Measurements from ENCODE around the gene GABRG3. TPM values are rescaled to one million over a fixed set of nuclear protein-coding genes. Genes with fewer than 3 reads are reported as not detected.

The GABRG3 gene
- total and polyA plus RNA-seq, 9 of the 15 experiments (the other 6 are each of a cell fraction or from before 2014, with no cell fraction given) = 4.0 to 15.1 (median 11.2) TPM

- TF ChIP-seq HSF4 (CRISPR knock-in tag; IDR thresholded peaks at IDR 0.05; ENCODE audit: borderline replicate concordance) = no peak
- no peak for TF ChIP-seq FOS (IDR thresholded peaks at IDR 0.05; ENCODE audit: extremely low read depth, insufficient read length)
- no peak for TF ChIP-seq ZNF639 (CRISPR knock-in tag; conservative IDR thresholded peaks at IDR 0.05 in 1 of 2, IDR thresholded peaks at IDR 0.05 in 1 of 2)
- TF ChIP-seq MITF (IDR thresholded peaks at IDR 0.05) = no peak
Measured at GRCh38 chr15:27483124-27483523, 512.1 kb downstream of the GABRG3 start (continued).

- Histone ChIP-seq H3K9me1 (ENCODE audit: control insufficient read depth, insufficient read depth, low read length) (no peaks in the 10 kb centered on the region), H3K79me2 (ENCODE audit: control insufficient read depth, insufficient read depth, low read length) (no peaks in the 10 kb centered on the region), H3K4me3 (no peak overlapping the region), H4K20me1 (replicated peaks; ENCODE audit: control insufficient read depth, insufficient read depth, low read length) (no peaks in the 10 kb centered on the region), H3K27me3 (ENCODE audit: control insufficient read depth in 2 of 2, insufficient read depth in 2 of 2, low read length in 2 of 2) (no peaks in the 10 kb centered on the region), H3K4me1 (replicated peaks in 1 of 2; ENCODE audit: control insufficient read depth in 2 of 2, insufficient read depth in 2 of 2, low read length in 2 of 2) (peaks cover 0 to 1% of the 10 kb centered on the region in 2 experiments; a peak in 1 of 5 replicates), H3K36me3 (ENCODE audit: control insufficient read depth, insufficient read depth, low read length) (no peaks in the 10 kb centered on the region), H3K9me3 (replicated peaks; ENCODE audit: control insufficient read depth, insufficient read depth, low read depth, low read length) (no peaks in the 10 kb centered on the region), H3K27ac (ENCODE audit: extremely low read depth, low read depth, low read length) (no peak overlapping the region), H3K9ac (ENCODE audit: insufficient read depth in 1 of 2, low read depth in 2 of 2, low read length in 2 of 2) (no peak overlapping the region), H3K4me2 (ENCODE audit: insufficient read depth, low read length) (no peak overlapping the region), H2AFZ (ENCODE audit: low read depth, low read length) (no peak overlapping the region)
- POLR2A ChIA-PET = no interaction called here
- FAIRE-seq = no peak
- 36% methylated on average over 3 of the region's 3 CpGs for WGBS (ENCODE audit: insufficient coverage, low coverage, missing lambda C conversion rate)
- peak in 2 of 3 experiments; percentile 19 to 20; a peak in 1 of 6 replicates for TF ChIP-seq CTCF (IDR thresholded peaks at IDR 0.05 in 2 of 3, conservative IDR thresholded peaks at IDR 0.05 in 1 of 3; ENCODE audit: insufficient read depth in 2 of 3, low read depth in 1 of 3, low read length in 3 of 3)
- no peak for TF ChIP-seq ZNF449 (CRISPR knock-in tag; IDR thresholded peaks at IDR 0.05)
- no TSS peak for BruUV-seq (replicated peaks)
- intact Hi-C loops (cut with micrococcal nuclease) = no loop called here
- peak in 1 of 4 experiments; percentile 13 for DNase-seq (ENCODE audit: extremely low read depth in 1 of 4, low spot score in 3 of 4)
- no peak for ATAC-seq
- CTCF ChIA-PET (ENCODE audit: low intra/inter-chr PET ratio) = no interaction called here
- in situ Hi-C loops (cut with MboI) = no loop called here
Measured at GRCh38 chr15:27485265-27485664, 514.3 kb downstream of the GABRG3 start.

Measured in K562 (cell line).